DND-41 (cell line): ENCODE data around the gene CRK.

ENCODE experiments used
- ATAC-seq: fragments of 200-7000 bp; cut with Tn5 transposase; 3 replicates; pipeline ENCODE4 v1.9.1; 2021; ENCODE audit warnings: low read depth; ENCODE audit not compliant: insufficient read depth
- DNase-seq: peaks from one replicate; pipeline ENCODE4 v3.0.0-alpha.2; 2020
- H2AFZ ChIP-seq: 2 replicates; pipeline ENCODE4 v1.6.0; 2012; ENCODE audit warnings: low read depth, low read length
- H3K27ac ChIP-seq: 2 replicates; pipeline ENCODE4 v1.5.1; 2012; ENCODE audit warnings: low read length, inconsistent platforms
- H3K27me3 ChIP-seq: fragments of 200-600 bp; sonication (generic); 2 replicates; pipeline ENCODE4 v1.6.0; 2012; ENCODE audit warnings: low read length, mild to moderate bottlenecking, inconsistent platforms; ENCODE audit not compliant: insufficient read depth, poor library complexity
- H3K36me3 ChIP-seq: 2 replicates; pipeline ENCODE4 v1.5.1; 2012; ENCODE audit warnings: low read length, inconsistent platforms; ENCODE audit not compliant: insufficient read depth
- H3K4me1 ChIP-seq: 2 replicates; pipeline ENCODE4 v1.5.1; 2012; ENCODE audit warnings: mild to moderate bottlenecking, low read length; ENCODE audit not compliant: insufficient read depth
- H3K4me2 ChIP-seq: 2 replicates; pipeline ENCODE4 v1.6.0; 2012; ENCODE audit warnings: mild to moderate bottlenecking, moderate library complexity, low read length, inconsistent platforms; ENCODE audit not compliant: insufficient read depth
- H3K4me3 ChIP-seq, 2 experiments: fragments of 200-600 bp in 1 of 2; shearing (Covaris generic) in 1 of 2; 2 replicates each; pipeline ENCODE4 v1.5.1; 2012 to 2016; ENCODE audit warnings: inconsistent platforms in 2 of 2, low read length in 2 of 2, mild to moderate bottlenecking in 2 of 2, low read depth in 1 of 2, moderate library complexity in 1 of 2
- H3K79me2 ChIP-seq: 2 replicates; pipeline ENCODE4 v1.6.0; 2012; ENCODE audit warnings: low read length, inconsistent platforms; ENCODE audit not compliant: insufficient read depth
- H3K9ac ChIP-seq: 2 replicates; pipeline ENCODE4 v1.6.0; 2012; ENCODE audit warnings: low read depth, mild to moderate bottlenecking, inconsistent platforms, low read length, moderate library complexity
- H3K9me3 ChIP-seq: 2 replicates; pipeline ENCODE4 v1.5.1; 2012; ENCODE audit warnings: low read length, moderate library complexity, mild to moderate bottlenecking, inconsistent platforms; ENCODE audit not compliant: insufficient read depth, severe bottlenecking
- H4K20me1 ChIP-seq: 2 replicates; pipeline ENCODE4 v1.6.0; 2012; ENCODE audit warnings: low read length; ENCODE audit not compliant: insufficient read depth
- CTCF ChIP-seq: IDR thresholded peaks from 2 replicates; pipeline ENCODE4 v1.5.1; 2012; ENCODE audit warnings: borderline replicate concordance, low read length, moderate library complexity, mild to moderate bottlenecking; ENCODE audit not compliant: poor library complexity, severe bottlenecking; ENCODE audit errors: extremely low read depth
- EZH2 ChIP-seq: IDR thresholded peaks from 3 replicates; pipeline ENCODE4 v1.6.1; 2012; ENCODE audit warnings: borderline replicate concordance, low read depth, mild to moderate bottlenecking, moderate library complexity, low read length, inconsistent platforms; ENCODE audit not compliant: severe bottlenecking

CRK gene

GRCh38 chr17:1416414-1416813 lies 39.6 kb downstream of the CRK start:
- Histone ChIP-seq H3K9ac (no peak overlapping the region), H2AFZ (no peak overlapping the region), H3K79me2 (no peaks in the 10 kb centered on the region), H4K20me1 (no peaks in the 10 kb centered on the region), H3K27ac (no peak overlapping the region), H3K4me1 (no peaks in the 10 kb centered on the region), H3K9me3 (no peaks in the 10 kb centered on the region), H3K27me3 (no peaks in the 10 kb centered on the region), H3K4me3 (no peak overlapping the region), H3K36me3 (peaks cover 23% of the 10 kb centered on the region), H3K4me2 (no peak overlapping the region)
- DNase-seq = no peak
- no peak for ATAC-seq
- TF ChIP-seq EZH2 = no peak
- no peak for TF ChIP-seq CTCF

DNA sequence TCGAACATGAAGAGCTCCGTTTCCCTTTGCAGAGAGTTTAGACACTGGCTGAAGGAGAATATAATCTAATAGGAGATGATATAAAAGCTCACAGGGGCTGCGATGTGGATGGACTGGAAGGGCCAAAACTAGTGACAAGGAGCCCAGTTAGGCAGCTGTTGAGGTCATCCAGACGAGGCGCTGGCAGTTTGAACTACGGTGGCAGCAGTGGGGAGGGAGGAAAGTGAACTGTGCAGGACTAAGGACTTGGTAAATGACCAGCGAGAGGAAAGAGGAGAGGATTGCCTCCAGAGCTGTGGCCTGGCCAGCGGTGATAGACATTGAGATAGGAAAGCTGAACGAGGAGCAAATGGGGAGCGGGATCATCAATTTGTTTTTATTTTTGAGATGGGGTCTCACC lies 41.4 kb downstream of the CRK start:
- DNase-seq (no peak), ATAC-seq (no peak)
- no peaks in the 10 kb centered on the region for H3K9me3 ChIP-seq
- no peaks in the 10 kb centered on the region for H3K4me1 ChIP-seq
- no peak overlapping the region for H3K9ac ChIP-seq
- no peak overlapping the region for H3K4me3 ChIP-seq
- H3K79me2 ChIP-seq = no peaks in the 10 kb centered on the region
- H3K27ac ChIP-seq = no peak overlapping the region
- H3K27me3 ChIP-seq = no peaks in the 10 kb centered on the region
- H2AFZ ChIP-seq = no peak overlapping the region
- H3K4me2 ChIP-seq = no peak overlapping the region
- no peaks in the 10 kb centered on the region for H4K20me1 ChIP-seq
- TF ChIP-seq EZH2 = no peak
- TF ChIP-seq CTCF = no peak
- H3K36me3 ChIP-seq = peaks cover 9% of the 10 kb centered on the region; the same call in 1 of the 2 replicates

DNA sequence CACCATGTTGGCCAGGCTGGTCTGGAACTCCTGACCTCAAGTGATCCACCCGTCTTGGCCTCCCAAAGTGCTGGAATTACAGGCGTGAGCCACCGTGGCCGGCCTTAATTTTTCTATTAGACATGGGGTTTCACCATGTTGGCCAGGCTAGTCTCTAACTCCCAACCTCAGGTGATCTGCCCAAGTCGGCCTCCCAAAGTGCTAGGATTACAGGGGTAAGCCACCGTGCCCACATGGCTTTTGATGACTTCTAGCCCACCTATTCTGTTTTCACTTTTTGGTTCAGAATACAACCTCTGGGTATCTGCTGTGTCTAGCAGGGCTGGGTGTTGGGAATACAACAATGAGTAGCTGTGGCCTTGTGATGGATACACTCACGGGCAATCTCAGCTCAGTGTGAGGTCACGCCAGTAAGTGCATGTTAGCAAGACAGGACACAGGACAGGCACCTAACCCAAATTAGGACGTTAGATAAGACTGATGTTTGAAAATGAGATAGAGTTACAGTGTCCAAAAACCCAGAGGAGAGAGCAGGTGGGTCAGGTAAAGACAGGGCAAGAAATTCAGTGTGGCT lies 41.9 kb downstream of the CRK start:
- Histone ChIP-seq H3K9ac (no peak overlapping the region), H3K4me2 (no peak overlapping the region), H3K27ac (no peak overlapping the region), H3K9me3 (no peaks in the 10 kb centered on the region), H2AFZ (no peak overlapping the region), H3K27me3 (no peaks in the 10 kb centered on the region), H3K4me1 (no peaks in the 10 kb centered on the region), H3K36me3 (peaks cover 8% of the 10 kb centered on the region; the same call in 1 of the 2 replicates), H3K4me3 (no peak overlapping the region), H3K79me2 (no peaks in the 10 kb centered on the region), H4K20me1 (no peaks in the 10 kb centered on the region)
- no peak for ATAC-seq
- no peak for DNase-seq
- TF ChIP-seq EZH2 = no peak
- no peak for TF ChIP-seq CTCF
